DOHH2 (cell line): ENCODE results near the gene SLC6A12.

Source experiments
- H3F3A ChIP-seq: fragments of 200-600 bp; sonication (generic), shearing (Covaris generic); 2 replicates; pipeline ENCODE4 v1.6.0; 2016; ENCODE audit warnings: antibody characterized with exemption, mild to moderate bottlenecking; ENCODE audit not compliant: control insufficient read depth, insufficient read depth
- H3K27ac ChIP-seq: fragments of 200-600 bp; sonication (generic); 2 replicates; pipeline ENCODE4 v1.5.1; 2014; ENCODE audit warnings: low read depth, mild to moderate bottlenecking, low read length, moderate library complexity
- H3K27me3 ChIP-seq: fragments of 200-600 bp; sonication (generic); 2 replicates; pipeline ENCODE4 v1.6.1; 2014; ENCODE audit warnings: mild to moderate bottlenecking, low read length, mixed read lengths; ENCODE audit not compliant: control insufficient read depth
- H3K36me3 ChIP-seq: fragments of 200-600 bp; sonication (generic); 2 replicates; pipeline ENCODE4 v1.6.1; 2014; ENCODE audit warnings: mild to moderate bottlenecking, low read length, moderate library complexity, mixed read lengths; ENCODE audit not compliant: control insufficient read depth
- H3K4me1 ChIP-seq: fragments of 200-600 bp; sonication (generic); 2 replicates; pipeline ENCODE4 v1.6.1; 2014; ENCODE audit warnings: mild to moderate bottlenecking, low read length, mixed read lengths; ENCODE audit not compliant: control insufficient read depth
- H3K4me2 ChIP-seq: fragments of 200-600 bp; sonication (generic); 2 replicates; pipeline ENCODE4 v1.6.0; 2014; ENCODE audit warnings: mild to moderate bottlenecking, low read length, moderate library complexity
- H3K4me3 ChIP-seq: fragments of 200-600 bp; sonication (generic); 2 replicates; pipeline ENCODE4 v1.5.1; 2014; ENCODE audit warnings: mild to moderate bottlenecking, low read length, mixed read lengths
- H3K79me2 ChIP-seq: fragments of 200-600 bp; sonication (generic); 2 replicates; pipeline ENCODE4 v1.6.1; 2014; ENCODE audit warnings: mild to moderate bottlenecking, low read length, mixed read lengths; ENCODE audit not compliant: control insufficient read depth
- H3K9me2 ChIP-seq: fragments of 200-600 bp; sonication (generic); replicated peaks from 2 replicates; pipeline ENCODE4 v1.6.1; 2014; ENCODE audit warnings: mild to moderate bottlenecking, low read length, mixed read lengths; ENCODE audit not compliant: control insufficient read depth
- H3K9me3 ChIP-seq: fragments of 200-600 bp; sonication (generic); 2 replicates; pipeline ENCODE4 v1.6.1; 2014; ENCODE audit warnings: antibody characterized with exemption, low read length, mixed read lengths; ENCODE audit not compliant: control insufficient read depth, insufficient read depth
- H4K20me1 ChIP-seq: fragments of 200-600 bp; sonication (generic); 2 replicates; pipeline ENCODE4 v1.6.0; 2014; ENCODE audit warnings: low read depth, mild to moderate bottlenecking, antibody characterized with exemption, low read length, moderate library complexity; ENCODE audit not compliant: control insufficient read depth, insufficient read depth
- CTCF ChIP-seq: fragments of 200-600 bp; sonication (generic); IDR thresholded peaks from one replicate; pipeline ENCODE4 v1.5.1; 2014; ENCODE audit warnings: antibody characterized with exemption, mild to moderate bottlenecking, low read depth, low read length; ENCODE audit not compliant: poor library complexity, severe bottlenecking
- EZH2phosphoT487 ChIP-seq: fragments of 200-600 bp; sonication (generic); IDR thresholded peaks from 2 replicates; pipeline ENCODE4 v1.6.1; 2017; ENCODE audit warnings: borderline replicate concordance, mild to moderate bottlenecking, antibody characterized with exemption, low read length, moderate library complexity, mixed read lengths

The SLC6A12 gene

DNA sequence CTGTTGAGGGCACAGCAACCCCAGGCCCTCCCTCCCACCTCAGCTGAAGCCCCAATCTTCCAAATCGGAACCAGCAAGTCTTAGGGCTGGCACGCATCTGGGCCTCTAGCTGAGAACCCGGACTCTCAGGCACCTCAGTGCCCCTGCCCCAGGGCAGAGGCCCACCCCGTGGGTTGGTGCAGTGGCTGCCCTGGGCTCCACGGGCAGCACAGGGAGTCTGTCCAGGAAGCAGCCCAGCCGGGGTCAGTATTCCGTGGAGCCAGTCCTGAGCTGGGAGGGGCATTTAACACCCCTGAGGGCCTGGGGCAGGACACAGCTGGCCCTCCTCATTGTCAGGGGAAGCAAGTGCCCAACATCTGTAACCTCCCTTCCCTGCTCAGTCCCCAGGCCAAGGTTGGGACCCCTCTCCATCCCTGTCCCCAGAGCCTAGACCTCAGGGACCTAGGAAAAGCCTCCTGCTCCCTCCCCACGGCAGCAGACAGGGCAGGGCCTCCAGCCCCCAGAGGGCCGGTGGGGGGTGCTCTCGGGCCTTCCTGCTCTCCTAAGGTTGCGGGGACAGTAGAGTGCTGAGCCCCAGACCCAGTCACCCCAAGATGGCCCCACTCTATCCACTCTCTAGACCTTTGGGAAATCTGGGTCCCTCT, 36.5 kb downstream of the SLC6A12 start:
- Histone ChIP-seq H3K9me3 (no peaks in the 10 kb centered on the region), H3K27me3 (no peaks in the 10 kb centered on the region), H3K9me2 (no peaks in the 10 kb centered on the region), H3K4me3 (no peak overlapping the region), H3K36me3 (no peaks in the 10 kb centered on the region), H3F3A (no peaks in the 10 kb centered on the region), H3K4me1 (no peaks in the 10 kb centered on the region), H4K20me1 (no peaks in the 10 kb centered on the region), H3K79me2 (no peaks in the 10 kb centered on the region), H3K27ac (no peak overlapping the region), H3K4me2 (no peak overlapping the region)
- TF ChIP-seq CTCF (no peak), EZH2phosphoT487 (no peak)

GRCh38 chr12:176321-177181, 37.4 kb downstream of the SLC6A12 start:
- Histone ChIP-seq H3K4me1 (no peaks in the 10 kb centered on the region), H3K9me3 (no peaks in the 10 kb centered on the region), H4K20me1 (no peaks in the 10 kb centered on the region), H3F3A (no peaks in the 10 kb centered on the region), H3K27ac (no peak overlapping the region), H3K79me2 (no peaks in the 10 kb centered on the region), H3K4me3 (no peak overlapping the region), H3K9me2 (no peaks in the 10 kb centered on the region), H3K4me2 (no peak overlapping the region), H3K27me3 (no peaks in the 10 kb centered on the region), H3K36me3 (no peaks in the 10 kb centered on the region)
- TF ChIP-seq CTCF, result no peak

- Histone ChIP-seq H3K36me3 (no peaks in the 10 kb centered on the region), H3K9me3 (no peaks in the 10 kb centered on the region), H3K4me3 (no peak overlapping the region), H3K79me2 (no peaks in the 10 kb centered on the region), H4K20me1 (no peaks in the 10 kb centered on the region), H3K4me1 (no peaks in the 10 kb centered on the region), H3K27ac (no peak overlapping the region), H3K4me2 (no peak overlapping the region), H3K9me2 (no peaks in the 10 kb centered on the region), H3F3A (no peaks in the 10 kb centered on the region), H3K27me3 (no peaks in the 10 kb centered on the region)
- no peak for TF ChIP-seq EZH2phosphoT487
- no peak for TF ChIP-seq CTCF
Measured at GRCh38 chr12:175759-176158, 38.2 kb downstream of the SLC6A12 start.
